ENCODE data around the gene ACAP2.

DNA sequence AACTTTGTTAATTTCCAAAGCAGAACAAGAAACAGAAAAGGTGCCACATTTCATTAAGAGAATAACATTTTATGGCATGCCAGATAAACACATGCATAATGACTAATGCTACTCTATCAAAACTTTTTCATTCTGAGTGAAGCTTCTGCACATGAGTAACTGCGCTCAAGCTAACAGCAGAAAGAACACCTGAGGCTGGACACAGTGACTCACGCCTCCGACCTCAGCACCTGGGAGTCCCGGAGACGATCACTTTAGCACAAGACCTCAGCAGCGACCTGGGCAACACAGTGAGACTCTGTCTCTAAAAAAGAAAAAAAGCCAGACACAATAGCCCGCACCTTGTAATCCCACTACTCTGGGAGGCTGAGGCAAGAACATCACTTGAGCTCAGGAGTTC is 70.6 kb downstream of the ACAP2 start:
- TF ChIP-seq RFX5 (IDR thresholded peaks at IDR 0.05) (no peak), EHF (CRISPR knock-in tag; IDR thresholded peaks at IDR 0.05) (no peak), CEBPB (IDR thresholded peaks at IDR 0.05) (no peak), POLR2A (IDR thresholded peaks at IDR 0.05; ENCODE audit: low read length) (no peak)
- TF ChIP-seq, protein P1, sequence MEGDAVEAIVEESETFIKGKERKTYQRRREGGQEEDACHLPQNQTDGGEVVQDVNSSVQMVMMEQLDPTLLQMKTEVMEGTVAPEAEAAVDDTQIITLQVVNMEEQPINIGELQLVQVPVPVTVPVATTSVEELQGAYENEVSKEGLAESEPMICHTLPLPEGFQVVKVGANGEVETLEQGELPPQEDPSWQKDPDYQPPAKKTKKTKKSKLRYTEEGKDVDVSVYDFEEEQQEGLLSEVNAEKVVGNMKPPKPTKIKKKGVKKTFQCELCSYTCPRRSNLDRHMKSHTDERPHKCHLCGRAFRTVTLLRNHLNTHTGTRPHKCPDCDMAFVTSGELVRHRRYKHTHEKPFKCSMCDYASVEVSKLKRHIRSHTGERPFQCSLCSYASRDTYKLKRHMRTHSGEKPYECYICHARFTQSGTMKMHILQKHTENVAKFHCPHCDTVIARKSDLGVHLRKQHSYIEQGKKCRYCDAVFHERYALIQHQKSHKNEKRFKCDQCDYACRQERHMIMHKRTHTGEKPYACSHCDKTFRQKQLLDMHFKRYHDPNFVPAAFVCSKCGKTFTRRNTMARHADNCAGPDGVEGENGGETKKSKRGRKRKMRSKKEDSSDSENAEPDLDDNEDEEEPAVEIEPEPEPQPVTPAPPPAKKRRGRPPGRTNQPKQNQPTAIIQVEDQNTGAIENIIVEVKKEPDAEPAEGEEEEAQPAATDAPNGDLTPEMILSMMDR (IDR thresholded peaks at IDR 0.05), result no peak

Measured in A549 (cell line).